ENCODE data around the gene AP3S2.

The AP3S2 gene

GRCh38 chr15:89781891-89782618 lies 111.7 kb downstream of the AP3S2 start:
- TF ChIP-seq, protein P1, sequence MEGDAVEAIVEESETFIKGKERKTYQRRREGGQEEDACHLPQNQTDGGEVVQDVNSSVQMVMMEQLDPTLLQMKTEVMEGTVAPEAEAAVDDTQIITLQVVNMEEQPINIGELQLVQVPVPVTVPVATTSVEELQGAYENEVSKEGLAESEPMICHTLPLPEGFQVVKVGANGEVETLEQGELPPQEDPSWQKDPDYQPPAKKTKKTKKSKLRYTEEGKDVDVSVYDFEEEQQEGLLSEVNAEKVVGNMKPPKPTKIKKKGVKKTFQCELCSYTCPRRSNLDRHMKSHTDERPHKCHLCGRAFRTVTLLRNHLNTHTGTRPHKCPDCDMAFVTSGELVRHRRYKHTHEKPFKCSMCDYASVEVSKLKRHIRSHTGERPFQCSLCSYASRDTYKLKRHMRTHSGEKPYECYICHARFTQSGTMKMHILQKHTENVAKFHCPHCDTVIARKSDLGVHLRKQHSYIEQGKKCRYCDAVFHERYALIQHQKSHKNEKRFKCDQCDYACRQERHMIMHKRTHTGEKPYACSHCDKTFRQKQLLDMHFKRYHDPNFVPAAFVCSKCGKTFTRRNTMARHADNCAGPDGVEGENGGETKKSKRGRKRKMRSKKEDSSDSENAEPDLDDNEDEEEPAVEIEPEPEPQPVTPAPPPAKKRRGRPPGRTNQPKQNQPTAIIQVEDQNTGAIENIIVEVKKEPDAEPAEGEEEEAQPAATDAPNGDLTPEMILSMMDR (IDR thresholded peaks at IDR 0.05; ENCODE audit: extremely low read depth, insufficient read depth, missing control alignments): no peak
- DNase-seq (ENCODE audit: low spot score): no peak
- in situ Hi-C loops (cut with MboI; ENCODE audit: low pct_unique_long_range_greater_than_20kb, low sequenced_read_pairs, unreplicated experiment): no loop called here

GRCh38 chr15:89781055-89781454 lies 112.7 kb downstream of the AP3S2 start:
- TF ChIP-seq, protein P1 (IDR thresholded peaks at IDR 0.05; ENCODE audit: extremely low read depth, insufficient read depth, missing control alignments): no peak
- DNase-seq (ENCODE audit: low spot score): no peak
- in situ Hi-C loops (cut with MboI; ENCODE audit: low pct_unique_long_range_greater_than_20kb, low sequenced_read_pairs, unreplicated experiment): no loop called here

- in situ Hi-C loops (cut with MboI; ENCODE audit: low pct_unique_long_range_greater_than_20kb, low sequenced_read_pairs, unreplicated experiment): no loop called here
- TF ChIP-seq, protein P1 (IDR thresholded peaks at IDR 0.05; ENCODE audit: extremely low read depth, insufficient read depth, missing control alignments): no peak
- no peak for DNase-seq (ENCODE audit: low spot score)
Measured at GRCh38 chr15:89780601-89781000, 113.2 kb downstream of the AP3S2 start.
